Hematopoietic multipotent progenitor cell (in vitro differentiated cells): Measurements from ENCODE around the gene GRK3. TPM values are rescaled to one million over a fixed set of nuclear protein-coding genes. Genes with fewer than 3 reads are reported as not detected.

Experiments used
- DNase-seq, 3 donors: peaks; one replicate each; pipeline ENCODE4 v3.0.0-alpha.2; 2011 to 2015; ENCODE audit warnings: low read depth in 2 of 3, low spot score in 2 of 3
- total RNA-seq: library from RNA; depleted of rRNA; stranded (reverse); fragments of >200 nt; gene quantifications from one replicate; pipeline ENCODE4 v1.2.3, GENCODE V29; 2012

Gene GRK3
- total RNA-seq, 1 donor = 8.3 TPM

GRCh38 chr22:25718135-25718840 lies 153.8 kb downstream of the GRK3 start:
- DNase-seq = no peak

GRCh38 chr22:25722223-25722622 lies 157.7 kb downstream of the GRK3 start:
- no peak for DNase-seq

- no peak for DNase-seq
These were observed 158.2 kb downstream of the GRK3 start for GRCh38 chr22:25722626-25723025.

GRCh38 chr22:25726241-25726640 lies 161.8 kb downstream of the GRK3 start:
- DNase-seq = no peak

DNA sequence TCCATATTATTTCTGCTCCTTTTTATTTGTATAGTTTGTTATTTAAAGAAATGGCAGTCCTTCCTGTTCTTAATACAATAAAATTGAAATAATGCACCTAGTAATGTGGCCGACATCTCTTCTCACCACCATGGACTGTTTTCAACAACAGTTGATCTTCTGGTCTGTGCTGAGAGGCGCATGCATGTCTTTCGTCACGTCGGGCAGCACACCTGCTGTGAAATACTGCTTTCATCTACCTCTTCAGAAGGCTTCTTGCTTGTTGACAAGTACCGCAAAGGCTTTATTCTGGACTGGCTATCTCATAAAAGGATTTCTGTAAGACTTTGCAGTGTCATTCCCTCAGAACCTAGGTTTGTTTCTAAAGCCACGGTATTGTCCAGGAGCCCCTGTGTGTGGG lies 163.6 kb downstream of the GRK3 start:
- DNase-seq = no peak

DNA sequence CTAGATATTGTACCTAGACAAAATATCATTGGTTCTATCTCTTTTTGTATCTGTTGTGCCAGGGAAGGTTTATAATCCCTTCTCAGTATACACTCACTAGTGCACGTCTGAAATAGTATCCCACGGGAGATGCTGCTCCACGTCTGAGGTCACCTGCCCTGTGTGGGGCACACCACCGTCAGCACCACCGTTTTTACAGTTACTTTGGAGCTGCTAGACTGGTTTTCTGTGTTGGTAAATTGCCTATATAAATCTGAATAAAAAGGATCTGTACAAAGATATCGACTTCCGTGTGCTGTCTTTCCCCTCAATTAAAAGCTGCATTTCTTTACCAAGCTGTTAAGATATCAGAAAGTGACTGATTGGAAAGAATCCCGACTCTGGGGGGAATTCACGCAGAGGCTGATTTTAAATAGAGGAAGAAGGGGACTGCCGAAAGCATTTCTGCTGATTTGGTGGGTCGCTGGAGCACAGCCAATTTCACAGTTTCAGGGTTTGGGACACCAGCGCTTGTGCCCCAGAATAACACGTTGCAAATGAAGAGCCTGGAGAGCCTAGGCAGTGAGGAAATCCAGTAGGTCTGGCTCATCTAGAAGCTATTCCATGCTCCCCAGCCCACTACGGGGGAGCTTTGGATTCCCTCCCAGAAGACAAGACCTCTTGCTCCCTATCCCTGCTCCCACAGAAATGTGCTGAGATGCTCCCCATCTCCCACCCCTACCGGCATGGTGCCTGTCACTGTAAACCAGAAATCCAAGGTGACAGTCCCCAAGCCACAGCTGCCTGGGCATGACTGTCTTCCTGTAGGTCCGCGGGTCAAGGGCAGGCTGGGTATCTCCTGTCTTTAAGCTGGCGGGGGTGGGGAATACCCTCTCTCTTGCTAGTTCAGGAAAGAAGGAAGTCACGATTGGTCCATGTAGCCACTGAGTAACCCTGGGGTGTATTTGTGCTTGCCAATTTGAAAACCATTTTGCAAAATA lies 164.8 kb downstream of the GRK3 start:
- no peak for DNase-seq

DNA sequence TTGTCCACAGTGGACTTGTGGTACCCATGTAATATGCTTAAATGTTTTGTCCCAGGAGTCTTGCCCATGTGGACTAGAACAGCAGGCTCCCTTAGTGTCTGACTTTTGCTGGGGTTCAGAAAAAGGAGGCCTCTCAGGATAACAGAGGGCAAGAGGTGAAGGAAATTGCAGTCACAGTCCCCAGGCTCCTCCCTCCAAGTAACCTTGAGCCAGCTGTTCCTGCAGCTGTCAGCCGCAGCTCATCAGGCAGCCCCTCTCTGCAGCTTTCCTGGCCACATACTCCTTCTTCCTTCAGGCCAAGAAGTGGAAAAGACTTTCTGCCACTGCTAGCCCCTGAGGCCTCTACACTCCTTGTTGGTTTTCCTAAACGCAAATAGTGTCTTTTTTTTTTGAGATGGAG lies 171.2 kb downstream of the GRK3 start:
- DNase-seq = no peak

DNA sequence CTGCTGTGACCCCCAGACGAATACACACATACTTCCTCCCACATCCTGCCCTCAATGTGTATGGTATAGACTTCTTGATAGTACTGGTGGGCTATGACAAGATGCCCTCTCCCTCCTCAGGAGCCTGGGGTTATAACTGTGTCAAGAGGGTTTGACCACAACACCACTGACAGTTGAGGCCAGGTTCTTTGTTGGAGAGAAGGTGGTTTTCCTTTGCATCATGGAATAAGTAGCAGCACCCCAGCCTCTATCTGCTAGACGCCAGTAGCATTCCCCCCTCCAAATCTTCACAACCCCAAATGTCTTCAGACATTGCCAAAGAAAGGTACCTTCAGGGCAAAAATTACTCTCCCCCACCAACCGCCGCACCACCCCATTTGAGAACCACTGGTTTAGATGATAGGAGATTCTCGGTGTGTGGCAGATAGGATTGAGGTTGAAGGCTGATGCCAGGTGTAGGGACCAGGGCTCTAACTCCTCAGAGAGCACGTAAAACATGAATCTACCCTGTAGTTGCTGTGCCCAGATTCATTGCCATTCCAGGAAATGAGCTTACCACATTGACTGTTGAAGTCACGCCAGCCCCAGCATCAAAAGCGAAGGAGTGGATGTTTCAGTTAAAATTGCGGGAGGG lies 172.0 kb downstream of the GRK3 start:
- peak in 2 of 3 donors; percentile 15 to 77 for DNase-seq

GRCh38 chr22:25739659-25740344 lies 175.3 kb downstream of the GRK3 start:
- no peak for DNase-seq

GRCh38 chr22:25741692-25742626 lies 177.5 kb downstream of the GRK3 start, which contains the start of gene MYO18B:
Gene MYO18B (plus strand): TSS chr22:25742188. CDS start chr22:25761093, 18,905 bp downstream.
- no peak for DNase-seq

DNA sequence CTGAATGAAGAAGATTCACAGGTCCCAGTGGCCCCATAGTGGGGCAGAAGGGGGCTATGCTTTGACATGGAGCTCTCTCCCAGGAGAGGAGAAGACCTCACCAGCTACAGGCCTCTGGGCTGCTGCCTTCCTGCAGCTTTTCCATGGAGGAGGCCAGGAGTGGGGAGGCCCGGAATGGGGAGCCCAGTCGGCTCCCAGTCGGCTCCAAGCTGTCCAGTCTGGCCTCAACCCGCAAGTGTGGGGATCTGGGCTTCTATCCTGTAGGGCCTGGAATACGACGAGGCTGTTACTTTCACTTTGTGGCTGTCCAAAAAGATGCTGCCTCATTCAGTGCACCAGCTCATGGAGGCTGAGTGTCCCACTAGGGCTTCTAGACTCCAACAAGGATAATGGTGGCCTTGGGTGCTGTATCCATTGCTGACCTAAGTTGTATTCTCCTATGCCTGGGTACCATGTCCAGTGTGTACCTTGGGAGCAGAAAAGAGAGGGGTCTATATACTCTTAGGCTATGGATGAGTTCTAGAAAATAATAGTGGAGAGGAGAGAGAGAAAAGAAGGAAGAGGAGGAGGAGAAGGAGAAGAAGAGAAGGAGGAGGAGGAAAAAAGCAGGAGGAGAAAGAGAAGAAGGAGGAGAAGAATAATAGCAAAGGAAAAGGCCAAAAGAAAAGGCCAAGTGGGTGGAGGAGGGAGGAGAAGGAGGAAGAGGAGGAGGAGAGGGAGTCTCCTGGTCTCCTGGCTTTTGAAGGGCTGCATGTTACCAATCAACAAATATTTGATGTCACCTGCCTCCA lies 178.6 kb downstream of the GRK3 start:
- DNase-seq = no peak

DNA sequence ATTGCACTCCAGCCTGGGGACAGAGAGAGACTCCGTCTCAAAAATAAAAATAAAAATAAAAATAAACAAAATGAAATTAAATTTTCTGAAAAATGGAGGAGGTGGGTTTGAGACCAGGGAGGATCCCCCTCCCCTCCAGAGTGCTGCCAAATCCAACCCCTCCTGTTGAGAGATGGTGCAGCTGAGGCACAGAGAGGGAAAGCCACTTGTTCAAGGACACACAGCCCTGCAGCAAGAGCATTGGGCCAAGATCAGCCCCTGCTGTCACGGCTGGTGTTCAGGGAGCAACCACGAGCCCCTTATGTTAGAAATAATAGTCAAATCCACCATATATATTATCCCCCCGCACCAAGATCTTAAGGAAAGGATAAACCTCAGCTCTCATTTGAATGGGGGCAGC lies 180.2 kb downstream of the GRK3 start:
- DNase-seq = no peak

DNA sequence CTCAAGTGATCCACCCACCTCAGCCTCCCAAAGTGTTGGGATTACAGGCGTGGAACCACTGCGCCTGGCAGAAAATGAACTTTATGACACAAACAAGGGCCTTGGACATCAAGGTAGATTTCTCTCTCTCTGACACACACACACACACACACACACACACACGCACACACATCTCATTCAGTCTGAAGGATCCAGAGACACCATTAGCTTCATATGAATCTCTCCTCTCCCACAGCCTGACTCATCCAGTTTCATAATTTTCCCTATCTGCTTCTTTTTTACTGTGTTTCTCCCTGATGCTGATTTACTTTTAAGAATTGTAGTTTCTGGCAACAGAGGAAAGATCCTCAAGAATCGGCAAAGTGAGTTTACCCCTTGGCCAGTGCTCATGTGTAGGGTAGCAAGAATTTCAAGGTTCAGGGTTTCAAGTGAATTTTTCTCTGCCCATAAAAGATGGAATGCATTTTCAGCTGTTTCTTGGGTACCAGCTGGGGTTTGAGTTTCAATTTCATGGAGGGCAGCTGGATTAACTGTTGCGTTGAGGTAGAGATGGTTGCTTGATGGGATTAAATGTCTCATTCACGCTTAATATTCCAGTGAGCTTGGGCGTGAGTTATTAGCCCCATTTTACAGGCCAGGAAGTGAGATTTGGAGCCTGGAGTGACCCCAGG lies 181.0 kb downstream of the GRK3 start:
- no peak for DNase-seq

DNA sequence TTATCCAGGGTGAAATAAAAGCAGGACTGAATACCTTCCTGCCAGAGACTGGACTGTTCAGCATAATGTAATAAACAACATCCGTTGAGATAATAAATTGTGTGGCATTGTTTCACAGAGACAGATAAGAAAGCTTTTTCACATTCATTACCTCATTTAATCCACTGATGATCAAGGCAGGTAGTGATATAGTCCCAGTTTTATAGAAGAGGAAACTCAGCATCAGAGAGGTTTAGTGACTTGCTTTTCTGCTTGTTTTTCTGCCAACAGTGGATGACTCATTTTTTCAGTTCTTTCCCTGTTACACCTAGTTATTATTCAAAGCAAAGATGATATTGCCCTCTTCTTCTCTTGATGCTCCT lies 181.5 kb downstream of the GRK3 start:
- DNase-seq = no peak

- DNase-seq = no peak
These were observed 182.9 kb downstream of the GRK3 start for GRCh38 chr22:25747245-25747944.

- DNase-seq = no peak
These were observed 183.7 kb downstream of the GRK3 start for GRCh38 chr22:25748140-25748539.

DNA sequence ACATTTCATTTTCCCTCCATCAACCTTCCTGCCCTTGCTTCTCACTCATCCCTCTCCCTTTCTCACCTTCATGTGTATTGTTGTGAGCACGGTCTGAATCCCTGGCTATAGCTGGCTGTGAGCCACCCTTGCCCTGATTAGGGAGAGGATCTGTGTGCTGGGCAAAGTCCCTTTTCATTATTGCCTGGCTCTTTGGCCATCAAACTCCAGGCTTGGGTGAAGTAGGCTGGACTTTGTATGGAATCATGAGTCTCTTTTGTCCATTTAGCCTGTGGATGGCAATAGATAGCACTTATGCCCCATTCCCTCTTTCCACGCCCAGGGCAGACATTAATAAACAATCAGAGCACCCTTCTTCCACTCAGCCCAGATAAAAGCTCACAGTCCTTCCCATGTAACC lies 184.2 kb downstream of the GRK3 start:
- DNase-seq = no peak
